ENCODE data around the gene TBC1D10A. TPM values are rescaled to one million over a fixed set of nuclear protein-coding genes. Genes with fewer than 3 reads are reported as not detected.

Gene TBC1D10A
- polyA plus RNA-seq, 4 donors, result 8.5 to 16.3 (median 14.4) TPM

- no peak overlapping the region for H3K27ac ChIP-seq (ENCODE audit: low read depth in 1 of 3, low read length in 2 of 3)
- DNase-seq (peak in 1 of 2 donors; percentile 51), FAIRE-seq (no peak)
- H3K36me3 ChIP-seq (ENCODE audit: control insufficient read depth in 3 of 3, insufficient read depth in 2 of 3, low read depth in 1 of 3, low read length in 3 of 3), result peaks cover 11 to 94% (median 21%) of the 10 kb centered on the region in 3 donors
- H3K9me3 ChIP-seq (ENCODE audit: control insufficient read depth in 2 of 2, insufficient read depth in 1 of 2, low read depth in 1 of 2, low read length in 1 of 2), result no peaks in the 10 kb centered on the region
- 80 to 86% (median 82%) methylated on average over 9 of the region's 9 CpGs for WGBS, 3 donors
- H3K27me3 ChIP-seq (ENCODE audit: control insufficient read depth in 3 of 3, insufficient read depth in 3 of 3, low read length in 3 of 3), result no peaks in the 10 kb centered on the region
- H3K4me1 ChIP-seq (ENCODE audit: control insufficient read depth in 3 of 3, insufficient read depth in 2 of 3, low read depth in 1 of 3, low read length in 2 of 3), result peaks cover 0 to 7% (median 5%) of the 10 kb centered on the region in 3 donors
- H3K4me3 ChIP-seq (ENCODE audit: low read depth in 1 of 3, low read length in 3 of 3), result no peak overlapping the region
These were observed 28.6 kb downstream of the TBC1D10A start for GRCh38 chr22:30297991-30298701.

GRCh38 chr22:30297276-30297990, 29.3 kb downstream of the TBC1D10A start:
- no peak for DNase-seq
- WGBS, 3 donors, result 88 to 95% (median 93%) methylated on average over 11 of the region's 11 CpGs
- H3K27me3 ChIP-seq (ENCODE audit: control insufficient read depth in 3 of 3, insufficient read depth in 3 of 3, low read length in 3 of 3), result no peaks in the 10 kb centered on the region
- peaks cover 0 to 6% (median 3%) of the 10 kb centered on the region in 3 donors for H3K4me1 ChIP-seq (ENCODE audit: control insufficient read depth in 3 of 3, insufficient read depth in 2 of 3, low read depth in 1 of 3, low read length in 2 of 3)
- no peaks in the 10 kb centered on the region for H3K9me3 ChIP-seq (ENCODE audit: control insufficient read depth in 2 of 2, insufficient read depth in 1 of 2, low read depth in 1 of 2, low read length in 1 of 2)
- FAIRE-seq, result no peak
- no peak overlapping the region for H3K4me3 ChIP-seq (ENCODE audit: low read depth in 1 of 3, low read length in 3 of 3)
- peaks cover 11 to 94% (median 21%) of the 10 kb centered on the region in 3 donors for H3K36me3 ChIP-seq (ENCODE audit: control insufficient read depth in 3 of 3, insufficient read depth in 2 of 3, low read depth in 1 of 3, low read length in 3 of 3)
- H3K27ac ChIP-seq (ENCODE audit: low read depth in 1 of 3, low read length in 2 of 3), result no peak overlapping the region

- peaks cover 11 to 95% (median 21%) of the 10 kb centered on the region in 3 donors for H3K36me3 ChIP-seq (ENCODE audit: control insufficient read depth in 3 of 3, insufficient read depth in 2 of 3, low read depth in 1 of 3, low read length in 3 of 3)
These were observed 29.9 kb downstream of the TBC1D10A start for GRCh38 chr22:30296833-30297232.

DNA sequence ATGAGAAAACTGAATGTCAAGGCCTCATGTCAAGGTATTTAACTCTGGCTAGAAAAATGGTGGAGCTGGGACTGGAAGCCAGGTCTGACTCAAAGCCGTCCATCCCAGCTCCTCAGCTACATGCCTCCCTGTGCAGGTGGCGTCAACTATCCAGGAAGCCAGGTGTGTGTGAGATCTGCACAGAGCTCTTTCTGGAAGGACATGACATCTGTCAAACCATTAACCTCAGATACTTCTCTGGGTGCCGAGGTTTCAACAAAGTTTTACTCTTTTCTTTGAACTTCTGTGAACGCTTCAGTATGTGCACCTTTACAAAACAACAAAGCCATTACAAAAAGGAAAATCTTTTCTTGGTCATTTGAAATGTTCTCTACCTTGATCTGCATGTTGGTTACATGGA, 30.4 kb downstream of the TBC1D10A start:
- no peak for DNase-seq
- H3K9me3 ChIP-seq (ENCODE audit: control insufficient read depth in 2 of 2, insufficient read depth in 1 of 2, low read depth in 1 of 2, low read length in 1 of 2), result no peaks in the 10 kb centered on the region
- FAIRE-seq, result no peak
- H3K36me3 ChIP-seq (ENCODE audit: control insufficient read depth in 3 of 3, insufficient read depth in 2 of 3, low read depth in 1 of 3, low read length in 3 of 3), result peaks cover 11 to 95% (median 21%) of the 10 kb centered on the region in 3 donors
- no peaks in the 10 kb centered on the region for H3K4me1 ChIP-seq (ENCODE audit: control insufficient read depth in 3 of 3, insufficient read depth in 2 of 3, low read depth in 1 of 3, low read length in 2 of 3)
- no peaks in the 10 kb centered on the region for H3K27me3 ChIP-seq (ENCODE audit: control insufficient read depth in 3 of 3, insufficient read depth in 3 of 3, low read length in 3 of 3)
- H3K27ac ChIP-seq (ENCODE audit: low read depth in 1 of 3, low read length in 2 of 3), result no peak overlapping the region
- no peak overlapping the region for H3K4me3 ChIP-seq (ENCODE audit: low read depth in 1 of 3, low read length in 3 of 3)
- 82 to 90% (median 86%) methylated on average over 4 of the region's 4 CpGs for WGBS, 3 donors

More at GRCh38 chr22:30296833-30297232, 29.9 kb downstream of the TBC1D10A start:
- peaks cover 0 to under 1% (median 0%) of the 10 kb centered on the region in 3 donors for H3K4me1 ChIP-seq (ENCODE audit: control insufficient read depth in 3 of 3, insufficient read depth in 2 of 3, low read depth in 1 of 3, low read length in 2 of 3)
- H3K9me3 ChIP-seq (ENCODE audit: control insufficient read depth in 2 of 2, insufficient read depth in 1 of 2, low read depth in 1 of 2, low read length in 1 of 2), result no peaks in the 10 kb centered on the region
- H3K4me3 ChIP-seq (ENCODE audit: low read depth in 1 of 3, low read length in 3 of 3), result no peak overlapping the region
- H3K27ac ChIP-seq (ENCODE audit: low read depth in 1 of 3, low read length in 2 of 3), result no peak overlapping the region
- FAIRE-seq (no peak), DNase-seq (no peak)
- no peaks in the 10 kb centered on the region for H3K27me3 ChIP-seq (ENCODE audit: control insufficient read depth in 3 of 3, insufficient read depth in 3 of 3, low read length in 3 of 3)
- 87 to 97% (median 90%) methylated on average over 3 of the region's 3 CpGs for WGBS, 3 donors

DNA sequence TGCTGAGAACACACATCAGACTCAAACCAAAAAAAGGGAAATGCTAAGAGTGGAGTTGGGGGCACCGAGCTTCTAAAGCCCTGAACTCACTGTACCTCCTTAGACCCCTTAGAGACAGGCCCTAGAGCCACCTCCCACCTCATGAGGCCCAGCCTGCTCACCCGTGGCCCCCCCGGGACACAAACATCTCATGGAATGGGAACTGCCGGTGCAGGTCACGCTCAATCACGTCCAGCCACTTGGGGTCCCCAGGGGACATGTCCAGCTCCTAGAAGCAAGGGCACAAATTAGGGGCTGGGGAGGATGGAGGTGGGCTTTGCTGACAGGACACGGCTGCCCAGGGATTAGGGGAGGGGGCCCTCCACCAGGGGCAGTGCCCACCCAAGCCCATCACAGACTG, 31.2 kb downstream of the TBC1D10A start:
- H3K4me3 ChIP-seq (ENCODE audit: low read depth in 1 of 3, low read length in 3 of 3), result no peak overlapping the region
- no peak for FAIRE-seq
- DNase-seq, result no peak
- no peaks in the 10 kb centered on the region for H3K9me3 ChIP-seq (ENCODE audit: control insufficient read depth in 2 of 2, insufficient read depth in 1 of 2, low read depth in 1 of 2, low read length in 1 of 2)
- 72 to 95% (median 82%) methylated on average over 7 of the region's 7 CpGs for WGBS, 3 donors
- no peaks in the 10 kb centered on the region for H3K27me3 ChIP-seq (ENCODE audit: control insufficient read depth in 3 of 3, insufficient read depth in 3 of 3, low read length in 3 of 3)
- H3K27ac ChIP-seq (ENCODE audit: low read depth in 1 of 3, low read length in 2 of 3), result no peak overlapping the region
- H3K4me1 ChIP-seq (ENCODE audit: control insufficient read depth in 3 of 3, insufficient read depth in 2 of 3, low read depth in 1 of 3, low read length in 2 of 3), result peaks cover 0 to 4% (median 0%) of the 10 kb centered on the region in 3 donors
- H3K36me3 ChIP-seq (ENCODE audit: control insufficient read depth in 3 of 3, insufficient read depth in 2 of 3, low read depth in 1 of 3, low read length in 3 of 3), result peaks cover 11 to 96% (median 21%) of the 10 kb centered on the region in 3 donors

GRCh38 chr22:30294830-30295229, 31.9 kb downstream of the TBC1D10A start:
- WGBS, 3 donors, result 88 to 94% (median 93%) methylated on average over 9 to 11 of the region's 11 CpGs
- H3K4me1 ChIP-seq (ENCODE audit: control insufficient read depth in 3 of 3, insufficient read depth in 2 of 3, low read depth in 1 of 3, low read length in 2 of 3), result peaks cover 0 to 11% (median 0%) of the 10 kb centered on the region in 3 donors

GRCh38 chr22:30294066-30294465, 32.7 kb downstream of the TBC1D10A start:
- Histone ChIP-seq H3K36me3 (ENCODE audit: control insufficient read depth in 3 of 3, insufficient read depth in 2 of 3, low read depth in 1 of 3, low read length in 3 of 3) (peaks cover 11 to 84% (median 21%) of the 10 kb centered on the region in 3 donors), H3K4me1 (ENCODE audit: control insufficient read depth in 3 of 3, insufficient read depth in 2 of 3, low read depth in 1 of 3, low read length in 2 of 3) (peaks cover 0 to 13% (median 0%) of the 10 kb centered on the region in 3 donors), H3K9me3 (ENCODE audit: control insufficient read depth in 2 of 2, insufficient read depth in 1 of 2, low read depth in 1 of 2, low read length in 1 of 2) (no peaks in the 10 kb centered on the region), H3K27ac (ENCODE audit: low read depth in 1 of 3, low read length in 2 of 3) (no peak overlapping the region), H3K4me3 (ENCODE audit: low read depth in 1 of 3, low read length in 3 of 3) (no peak overlapping the region), H3K27me3 (ENCODE audit: control insufficient read depth in 3 of 3, insufficient read depth in 3 of 3, low read length in 3 of 3) (no peaks in the 10 kb centered on the region)
- no peak for DNase-seq
- WGBS, 3 donors, result 95 to 98% (median 97%) methylated on average over 9 of the region's 9 CpGs
- FAIRE-seq, result no peak

More at GRCh38 chr22:30294830-30295229, 31.9 kb downstream of the TBC1D10A start:
- no peak for FAIRE-seq
- Histone ChIP-seq H3K27me3 (ENCODE audit: control insufficient read depth in 3 of 3, insufficient read depth in 3 of 3, low read length in 3 of 3) (no peaks in the 10 kb centered on the region), H3K36me3 (ENCODE audit: control insufficient read depth in 3 of 3, insufficient read depth in 2 of 3, low read depth in 1 of 3, low read length in 3 of 3) (peaks cover 11 to 92% (median 21%) of the 10 kb centered on the region in 3 donors), H3K9me3 (ENCODE audit: control insufficient read depth in 2 of 2, insufficient read depth in 1 of 2, low read depth in 1 of 2, low read length in 1 of 2) (no peaks in the 10 kb centered on the region), H3K27ac (ENCODE audit: low read depth in 1 of 3, low read length in 2 of 3) (no peak overlapping the region), H3K4me3 (ENCODE audit: low read depth in 1 of 3, low read length in 3 of 3) (no peak overlapping the region)
- DNase-seq, result no peak

- FAIRE-seq (no peak), DNase-seq (no peak)
- peaks cover 11 to 74% (median 18%) of the 10 kb centered on the region in 3 donors for H3K36me3 ChIP-seq (ENCODE audit: control insufficient read depth in 3 of 3, insufficient read depth in 2 of 3, low read depth in 1 of 3, low read length in 3 of 3)
- 88 to 95% (median 92%) methylated on average over 7 of the region's 7 CpGs for WGBS, 3 donors
- no peak overlapping the region for H3K4me3 ChIP-seq (ENCODE audit: low read depth in 1 of 3, low read length in 3 of 3)
- H3K27me3 ChIP-seq (ENCODE audit: control insufficient read depth in 3 of 3, insufficient read depth in 3 of 3, low read length in 3 of 3), result no peaks in the 10 kb centered on the region
- H3K27ac ChIP-seq (ENCODE audit: low read depth in 1 of 3, low read length in 2 of 3), result no peak overlapping the region
- peaks cover 0 to 22% (median 3%) of the 10 kb centered on the region in 3 donors for H3K4me1 ChIP-seq (ENCODE audit: control insufficient read depth in 3 of 3, insufficient read depth in 2 of 3, low read depth in 1 of 3, low read length in 2 of 3)
- H3K9me3 ChIP-seq (ENCODE audit: control insufficient read depth in 2 of 2, insufficient read depth in 1 of 2, low read depth in 1 of 2, low read length in 1 of 2), result no peaks in the 10 kb centered on the region
These were observed 33.7 kb downstream of the TBC1D10A start for GRCh38 chr22:30293026-30293425.
